Astrocyte (in vitro differentiated cells and primary cell): ENCODE results near the gene M6PR.

Experiments
- CTCF ChIP-seq: IDR thresholded peaks from 2 replicates; pipeline ENCODE4 v1.5.1; 2011; ENCODE audit warnings: low read depth, mild to moderate bottlenecking, inconsistent platforms, low read length, moderate library complexity; ENCODE audit not compliant: insufficient read depth
- EZH2 ChIP-seq: IDR thresholded peaks from 2 replicates; pipeline ENCODE4 v1.6.1; 2012; ENCODE audit warnings: mild to moderate bottlenecking, low read length, inconsistent platforms; ENCODE audit not compliant: insufficient read depth

GRCh38 chr12:8899830-8900229, 49.6 kb downstream of the M6PR start:
- TF ChIP-seq CTCF (no peak), EZH2 (no peak)
